HG03378 (cell line): ENCODE results near the gene VANGL2.
A peak's percentile ranks its signal among the peaks of the same experiment; 100 is the strongest.

Experiments used
- ATAC-seq: cut with Tn5 transposase; IDR thresholded peaks from one replicate; pipeline ENCODE4 v1.9.1; 2021; ENCODE audit warnings: mild to moderate bottlenecking, moderate library complexity; ENCODE audit not compliant: unreplicated experiment

The VANGL2 gene

DNA sequence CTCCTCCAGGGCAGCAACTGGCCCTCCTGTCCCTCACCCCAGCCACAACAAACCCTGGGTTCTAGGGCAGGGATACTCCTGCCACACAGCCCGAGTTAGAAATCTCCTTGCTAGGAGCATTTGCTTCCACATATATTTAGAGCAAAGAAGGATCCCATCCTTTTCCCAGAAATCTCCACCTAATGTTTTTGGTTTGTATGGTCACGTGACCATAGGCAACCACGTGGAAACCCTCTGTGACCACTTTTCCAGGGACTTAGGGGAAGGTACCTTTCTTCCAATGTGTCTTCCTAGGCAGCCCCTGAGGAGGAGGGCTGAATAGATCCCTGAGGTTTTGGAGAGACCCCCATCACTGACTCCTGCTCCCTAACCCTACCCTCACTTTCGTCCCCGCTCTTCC, 25.5 kb downstream of the VANGL2 start:
- no peak for ATAC-seq

GRCh38 chr1:160427625-160428024, 27.3 kb downstream of the VANGL2 start:
- ATAC-seq, result no peak

DNA sequence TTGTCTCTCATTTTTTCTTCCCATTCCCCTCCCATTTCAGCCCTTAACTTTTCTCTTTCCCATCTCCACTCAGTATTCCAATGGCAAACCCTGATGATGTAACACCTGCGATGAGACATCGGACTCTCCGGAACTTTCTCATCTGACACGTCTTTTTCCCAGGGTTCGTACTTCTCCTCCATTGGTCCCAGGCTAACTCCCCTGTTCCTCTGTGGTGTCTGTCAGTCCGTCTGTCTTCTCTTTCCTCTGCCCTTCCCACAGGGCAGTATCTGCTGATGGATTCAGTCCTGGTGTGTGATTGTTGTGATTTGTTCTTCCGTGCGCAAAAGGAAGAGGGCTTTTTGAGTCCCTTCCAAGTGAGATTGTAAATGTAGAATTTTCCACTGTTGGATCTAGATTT, 27.7 kb downstream of the VANGL2 start:
- no peak for ATAC-seq

DNA sequence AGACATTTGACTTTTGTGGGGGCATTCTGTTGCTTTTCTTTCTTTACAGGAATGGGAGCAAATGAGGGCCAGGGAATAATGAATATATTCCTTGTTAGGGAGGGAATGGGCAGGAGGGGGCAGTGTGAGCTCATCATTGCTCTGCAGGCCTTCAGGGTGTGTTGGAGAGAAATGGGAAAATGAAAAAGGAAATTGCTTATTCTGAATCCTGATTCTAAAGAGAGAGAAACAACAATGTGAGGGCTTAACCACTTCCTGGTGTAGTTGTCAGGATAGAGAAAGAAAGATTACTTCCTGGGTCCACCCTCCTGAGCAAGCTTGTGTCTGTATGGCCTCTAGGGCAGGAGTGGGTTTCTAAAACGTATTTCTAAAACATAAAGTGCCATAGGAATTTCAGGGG, 28.3 kb downstream of the VANGL2 start:
- ATAC-seq, result no peak

DNA sequence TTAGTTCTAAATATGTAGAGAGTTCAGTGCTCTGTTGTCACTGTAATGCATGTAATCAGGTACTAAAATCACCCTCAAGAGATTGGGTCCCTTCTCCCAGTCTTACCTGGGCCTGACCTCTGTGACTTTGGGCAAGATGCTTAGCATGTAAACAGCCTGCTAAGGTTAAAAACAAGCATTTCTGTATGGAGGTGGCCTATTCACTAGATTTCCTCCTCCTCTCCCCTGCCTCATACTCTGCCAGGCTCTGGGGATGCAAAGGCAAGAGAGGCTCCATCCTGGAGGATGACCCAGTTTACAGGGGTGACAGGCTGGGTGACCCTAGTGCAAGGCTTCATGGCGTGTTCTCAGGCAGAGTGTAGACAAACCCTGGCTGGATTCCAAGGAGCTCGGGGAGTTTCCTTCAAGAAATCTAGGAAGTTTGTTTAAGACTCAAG, 28.8 kb downstream of the VANGL2 start:
- ATAC-seq, result peak; percentile 1

GRCh38 chr1:160429702-160430535, 29.6 kb downstream of the VANGL2 start:
- ATAC-seq, result peak; percentile 38

- no peak for ATAC-seq
Observed at GRCh38 chr1:160431006-160431405, 30.6 kb downstream of the VANGL2 start.

- no peak for ATAC-seq
Observed at GRCh38 chr1:160431571-160431970, 31.2 kb downstream of the VANGL2 start.

GRCh38 chr1:160432371-160432786, 32.0 kb downstream of the VANGL2 start:
- ATAC-seq, result peak; percentile 54

GRCh38 chr1:160436966-160437365, 36.6 kb downstream of the VANGL2 start:
- ATAC-seq, result no peak

DNA sequence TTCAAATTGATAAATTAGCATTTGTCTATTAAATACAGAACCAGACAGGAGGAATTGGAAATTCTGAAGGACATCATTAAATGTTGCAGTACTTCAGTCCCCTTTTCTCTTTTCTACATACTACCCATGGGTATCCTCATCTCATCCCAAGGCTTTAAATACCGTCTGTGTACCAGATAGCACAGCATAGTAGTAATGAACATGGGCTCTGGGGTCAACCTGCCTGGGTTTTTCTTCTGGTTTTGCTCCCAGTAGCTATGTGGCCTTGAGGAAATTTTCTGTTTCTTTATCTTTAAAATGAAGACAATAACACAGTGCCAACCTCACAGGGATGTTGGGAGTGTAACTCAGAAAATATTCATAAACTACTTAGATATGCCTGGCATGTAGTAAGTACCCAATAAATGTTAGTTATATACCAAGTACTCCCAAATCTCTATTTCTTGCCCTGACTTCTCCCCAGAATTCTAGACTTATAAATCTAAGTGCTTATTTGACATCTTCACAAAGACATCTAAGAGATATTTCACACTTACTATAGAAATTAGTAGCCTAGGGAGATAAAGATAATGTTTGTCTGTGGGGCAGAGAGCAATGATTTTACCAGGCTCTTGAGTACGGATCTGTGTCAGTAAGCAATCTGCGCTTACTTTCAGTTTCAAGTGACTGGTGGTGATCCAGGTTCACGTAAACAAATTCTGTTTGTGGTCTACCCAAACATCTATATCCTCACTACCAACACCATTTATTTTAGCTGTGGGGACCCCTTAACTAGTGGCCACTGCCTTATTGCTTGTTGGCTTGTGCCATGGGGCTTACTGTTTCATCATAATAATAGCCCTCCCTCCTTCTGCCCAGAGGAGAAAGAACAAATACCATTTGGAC, 37.3 kb downstream of the VANGL2 start:
- ATAC-seq, result peak; percentile 69

DNA sequence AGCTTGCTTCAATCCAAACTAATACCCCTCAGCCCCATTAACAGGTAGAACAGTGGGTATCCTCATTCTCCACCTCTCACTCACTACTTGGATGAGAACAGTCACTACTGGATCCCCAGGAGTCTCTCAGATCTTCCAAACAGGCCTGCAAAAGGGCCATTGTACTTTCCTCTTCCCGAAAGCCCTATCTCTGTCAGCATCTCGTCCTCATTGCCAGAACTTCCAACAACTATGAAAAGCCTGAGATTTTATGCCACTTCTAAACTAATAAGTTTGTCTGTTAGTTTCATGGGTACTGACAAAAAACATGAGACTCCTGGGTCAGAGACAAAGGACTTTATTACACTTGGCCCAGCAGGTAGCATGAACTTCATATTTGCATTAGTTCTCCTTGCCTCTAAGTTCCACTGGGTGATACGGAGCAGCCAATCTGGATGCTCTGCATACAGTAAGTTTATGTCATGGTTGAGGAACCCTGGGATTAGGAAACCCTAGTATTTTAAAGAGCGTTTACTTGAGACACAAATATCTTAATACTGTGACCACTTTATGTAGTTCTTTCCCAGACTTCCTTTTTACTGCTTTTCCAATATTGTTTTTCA, 38.1 kb downstream of the VANGL2 start:
- ATAC-seq, result peak; percentile 16

GRCh38 chr1:160438935-160439334, 38.6 kb downstream of the VANGL2 start:
- no peak for ATAC-seq

GRCh38 chr1:160439718-160440117, 39.4 kb downstream of the VANGL2 start:
- ATAC-seq, result no peak

DNA sequence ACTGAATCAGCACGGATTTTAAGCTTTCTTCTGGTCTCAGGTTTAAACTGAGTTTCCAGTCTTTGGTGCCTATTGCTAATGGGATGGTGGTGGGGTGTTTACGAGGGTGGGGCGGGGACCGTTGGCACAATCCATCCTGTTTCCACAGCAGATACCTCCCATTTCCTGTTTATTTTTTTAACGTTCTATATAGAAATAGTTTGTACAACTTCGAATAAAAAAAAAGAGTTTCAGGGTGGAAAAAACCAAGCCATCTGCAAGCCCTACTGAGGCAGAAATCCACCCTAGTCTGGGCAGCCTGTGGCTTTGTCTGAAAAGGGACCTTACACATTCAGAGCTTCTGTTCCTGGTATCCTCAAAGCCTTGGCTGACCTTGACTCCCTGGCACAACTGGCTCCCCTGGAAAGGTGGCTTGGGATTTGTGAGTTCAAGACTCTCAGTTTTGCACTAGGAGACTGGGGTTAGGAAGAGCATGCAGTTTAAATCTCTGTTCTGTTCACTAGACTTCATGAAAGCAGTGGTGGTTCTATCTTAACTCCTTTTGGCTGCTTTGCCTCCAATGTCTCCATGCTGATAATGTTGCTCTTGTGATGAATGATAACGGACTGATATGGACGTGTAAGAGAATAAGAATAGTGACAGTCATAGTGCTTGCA, 46.7 kb downstream of the VANGL2 start:
- no peak for ATAC-seq

DNA sequence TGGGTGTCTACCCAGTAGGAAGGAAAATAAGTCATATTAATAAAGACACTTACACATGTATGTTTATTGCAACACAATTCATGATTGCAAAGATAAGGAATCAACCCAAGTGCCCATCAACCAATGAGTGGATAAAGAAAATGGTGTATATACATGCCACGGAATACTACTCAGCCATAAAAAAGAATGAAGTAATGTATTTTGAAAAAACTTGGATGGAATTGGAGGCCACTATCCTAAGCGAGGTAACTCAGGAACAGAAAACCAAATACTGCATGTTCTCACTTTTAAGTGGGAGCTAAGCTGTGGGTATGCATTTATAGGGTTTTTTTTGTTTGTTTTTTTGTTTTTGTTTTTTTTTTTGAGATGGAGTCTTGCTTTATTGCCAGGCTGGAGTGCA, 49.1 kb downstream of the VANGL2 start:
- no peak for ATAC-seq

- ATAC-seq, result no peak
Observed at GRCh38 chr1:160451119-160451858, 50.9 kb downstream of the VANGL2 start.

- no peak for ATAC-seq
Observed at GRCh38 chr1:160451859-160452232, 51.5 kb downstream of the VANGL2 start.

DNA sequence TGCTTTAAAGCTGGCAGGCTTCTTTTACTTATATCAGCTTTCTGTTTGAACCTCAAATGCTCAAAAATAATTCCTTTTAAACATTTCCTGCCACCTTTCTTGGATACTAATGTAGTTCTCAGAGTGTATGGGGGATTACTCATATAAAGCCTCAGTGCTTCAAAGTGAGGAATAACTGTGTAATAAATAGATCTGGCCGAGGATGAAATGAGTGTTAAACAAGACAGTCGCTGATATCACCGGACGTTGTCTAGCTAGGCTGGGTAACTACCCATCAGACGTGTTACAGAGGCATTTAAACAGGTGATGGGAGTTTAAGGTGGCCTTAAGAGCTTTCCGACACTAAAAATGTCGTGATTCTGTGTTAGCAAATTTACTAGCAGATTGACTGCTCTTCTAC, 53.1 kb downstream of the VANGL2 start:
- peak; percentile 60 for ATAC-seq
